HepG2 (cell line): ENCODE results near the gene SKIDA1. TPM values are rescaled to one million over a fixed set of nuclear protein-coding genes. Genes with fewer than 3 reads are reported as not detected.

Experiments
- CBX1 ChIP-seq: IDR thresholded peaks from one replicate; pipeline ENCODE4 v1.6.1; 2016; ENCODE audit warnings: antibody characterized with exemption, low read depth
- GABPB1 ChIP-seq: IDR thresholded peaks from 2 replicates; pipeline ENCODE4 v1.6.1; 2016; ENCODE audit warnings: mild to moderate bottlenecking, missing genetic modification reagents, moderate library complexity, missing compliant biosample characterization
- HIVEP1 ChIP-seq: sonication (generic); formaldehyde crosslinking; IDR thresholded peaks from 2 replicates; pipeline ENCODE4 v1.4.0; 2020; ENCODE audit warnings: mild to moderate bottlenecking, missing genetic modification reagents
- HMG20A ChIP-seq: IDR thresholded peaks from 2 replicates; pipeline ENCODE4 v1.6.1; 2016; ENCODE audit warnings: borderline replicate concordance
- HMG20B ChIP-seq: conservative IDR thresholded peaks from 2 replicates; pipeline ENCODE4 v1.6.1; 2016; ENCODE audit warnings: missing genetic modification reagents, missing compliant biosample characterization
- IRF1 ChIP-seq: sonication (generic); formaldehyde crosslinking; IDR thresholded peaks from 2 replicates; pipeline ENCODE4 v1.4.0; 2020; ENCODE audit warnings: low read depth, mild to moderate bottlenecking, missing genetic modification reagents
- MAFG ChIP-seq: sonication (generic); formaldehyde crosslinking; IDR thresholded peaks from 2 replicates; pipeline ENCODE4 v1.5.1; 2020; ENCODE audit warnings: mild to moderate bottlenecking, missing genetic modification reagents
- MEF2D ChIP-seq: sonication (generic); formaldehyde crosslinking; IDR thresholded peaks from 2 replicates; pipeline ENCODE4 v1.5.1; 2020; ENCODE audit warnings: mild to moderate bottlenecking, missing genetic modification reagents
- NFAT5 ChIP-seq: sonication (generic); formaldehyde crosslinking; IDR thresholded peaks from 2 replicates; pipeline ENCODE4 v1.4.0; 2020; ENCODE audit warnings: missing genetic modification reagents
- POLR2A ChIP-seq, 2 experiments: IDR thresholded peaks; 2 replicates each; pipeline ENCODE4 v1.6.1; 2011; ENCODE audit warnings: low read depth in 2 of 2, low read length in 2 of 2, mild to moderate bottlenecking in 1 of 2, moderate library complexity in 1 of 2; ENCODE audit not compliant: insufficient read depth in 1 of 2
- REPIN1 ChIP-seq: sonication (generic); formaldehyde crosslinking; IDR thresholded peaks from 2 replicates; pipeline ENCODE4 v1.8.0; 2022; ENCODE audit warnings: missing genetic modification reagents, low read depth, mild to moderate bottlenecking, borderline replicate concordance
- SCMH1 ChIP-seq: sonication (generic); formaldehyde crosslinking; IDR thresholded peaks from 2 replicates; pipeline ENCODE4 v1.9.0; 2021; ENCODE audit warnings: missing genetic modification reagents, mild to moderate bottlenecking, borderline replicate concordance
- SMAD1 ChIP-seq: sonication (generic); formaldehyde crosslinking; IDR thresholded peaks from 2 replicates; pipeline ENCODE4 v1.4.0; 2020; ENCODE audit warnings: missing genetic modification reagents, low read depth, mild to moderate bottlenecking, borderline replicate concordance
- SNAPC5 ChIP-seq: sonication (generic); formaldehyde crosslinking; IDR thresholded peaks from 2 replicates; pipeline ENCODE4 v1.8.1; 2023; ENCODE audit warnings: mild to moderate bottlenecking, missing genetic modification reagents, borderline replicate concordance
- SRY ChIP-seq: sonication (generic); formaldehyde crosslinking; IDR thresholded peaks from 2 replicates; pipeline ENCODE4 v1.8.0; 2022; ENCODE audit warnings: mild to moderate bottlenecking, missing genetic modification reagents
- ZFX ChIP-seq: sonication (generic); formaldehyde crosslinking; IDR thresholded peaks from 2 replicates; pipeline ENCODE4 v1.4.0; 2020; ENCODE audit warnings: mild to moderate bottlenecking, low read depth, missing genetic modification reagents, moderate library complexity
- ZNF124 ChIP-seq: sonication (generic); formaldehyde crosslinking; IDR thresholded peaks from 2 replicates; pipeline ENCODE4 v1.4.0; 2020; ENCODE audit warnings: missing genetic modification reagents
- ZNF329 ChIP-seq: sonication (generic); formaldehyde crosslinking; IDR thresholded peaks from 2 replicates; pipeline ENCODE4 v1.9.0; 2021; ENCODE audit warnings: low read depth, mild to moderate bottlenecking, missing genetic modification reagents
- ZNF549 ChIP-seq: sonication (generic); formaldehyde crosslinking; IDR thresholded peaks from 2 replicates; pipeline ENCODE4 v1.5.0; 2020; ENCODE audit warnings: missing genetic modification reagents
- ZNF703 ChIP-seq: sonication (generic); formaldehyde crosslinking; IDR thresholded peaks from 2 replicates; pipeline ENCODE4 v1.5.1; 2020; ENCODE audit warnings: missing genetic modification reagents, mild to moderate bottlenecking, moderate library complexity, borderline replicate concordance
- ZNF800 ChIP-seq: sonication (generic); formaldehyde crosslinking; IDR thresholded peaks from 2 replicates; pipeline ENCODE4 v1.4.0; 2020; ENCODE audit warnings: missing genetic modification reagents
- ZNF816 ChIP-seq: sonication (generic); formaldehyde crosslinking; IDR thresholded peaks from 2 replicates; pipeline ENCODE4 v1.8.0; 2022; ENCODE audit warnings: missing genetic modification reagents, mild to moderate bottlenecking, borderline replicate concordance
- ZNF878 ChIP-seq: sonication (generic); formaldehyde crosslinking; IDR thresholded peaks from 2 replicates; pipeline ENCODE4 v1.8.1; 2023; ENCODE audit warnings: mild to moderate bottlenecking, missing genetic modification reagents, moderate library complexity
- polyA plus RNA-seq, 8 experiments: library from polyadenylated mRNA; depleted of rRNA in 3 of 8; stranded (reverse) in 7 of 8; unstranded in 1 of 8; fragments of >200 nt; fragmentation: Illumina TruSeq in 4 of 8; extraction: Trizol in 4 of 8; gene quantifications; 2 replicates each; pipeline versions ENCODE4 v1.2.1 to v1.2.3, GENCODE V29; 2011 to 2016; ENCODE audit warnings: low read depth in 4 of 8, missing spikeins in 1 of 8, mixed read lengths in 1 of 8; ENCODE audit not compliant: insufficient read depth in 1 of 8
- total RNA-seq, 5 experiments: library from RNA; depleted of rRNA; stranded (reverse); fragments of >200 nt; fragmentation: Illumina TruSeq; extraction: Trizol; gene quantifications; 2 replicates each; pipeline ENCODE4 v1.2.3, GENCODE V29; 2016; ENCODE audit warnings: low read depth in 1 of 5

Gene SKIDA1
- total and polyA plus RNA-seq, 2 of the 13 experiments (the other 11 are each of a cell fraction or from before 2014, with no cell fraction given) = 0.73 to 1.5 TPM

GRCh38 chr10:21526188-21526859 lies 842 bp upstream of the SKIDA1 start (continued):
- no peak for TF ChIP-seq SNAPC5 (CRISPR knock-in tag)
- TF ChIP-seq MEF2D = 0 out of 2 replicates have a peak, but pooled peaks have one; percentile 11
- 0 out of 2 replicates have a peak, but pooled peaks have one; percentile 7 for TF ChIP-seq SRY (CRISPR knock-in tag)
- TF ChIP-seq POLR2A (IDR thresholded peaks at IDR 0.05; ENCODE audit: insufficient read depth in 1 of 2, low read depth in 2 of 2, low read length in 2 of 2) = no peak; a peak in 1 of 4 replicates
- TF ChIP-seq HMG20B (CRISPR knock-in tag) = no peak
- 0 out of 2 replicates have a peak, but pooled peaks have one; percentile 13 for TF ChIP-seq IRF1 (CRISPR knock-in tag)
- TF ChIP-seq MAFG (CRISPR knock-in tag) = no peak
- no peak for TF ChIP-seq SCMH1 (CRISPR knock-in tag)
- TF ChIP-seq SMAD1 (CRISPR knock-in tag) = 0 out of 2 replicates have a peak, but pooled peaks have one; percentile 34
- peak; percentile 14; the same call in 1 of the 2 replicates for TF ChIP-seq ZNF329 (CRISPR knock-in tag)
- TF ChIP-seq REPIN1 (CRISPR knock-in tag) = peak; percentile 42; the same call in 1 of the 2 replicates
- peak; percentile 15; the same call in 1 of the 2 replicates for TF ChIP-seq ZNF878
- TF ChIP-seq CBX1 = no peak
- TF ChIP-seq ZFX (CRISPR knock-in tag) = peak; percentile 90
- no peak for TF ChIP-seq ZNF549
- no peak for TF ChIP-seq ZNF703 (CRISPR knock-in tag)
- TF ChIP-seq ZNF124 (CRISPR knock-in tag) = no peak
- no peak; the same call in 1 of the 2 replicates for TF ChIP-seq NFAT5
- peak; percentile 58; the same call in 1 of the 2 replicates for TF ChIP-seq ZNF816
- TF ChIP-seq HMG20A = no peak
- TF ChIP-seq ZNF800 (CRISPR knock-in tag) = 0 out of 2 replicates have a peak, but pooled peaks have one; percentile 3
- TF ChIP-seq GABPB1 (CRISPR knock-in tag) = peak; percentile 81
- TF ChIP-seq HIVEP1 (CRISPR knock-in tag) = no peak
